ENCODE measurements around the gene ZP3.
"Not testable (repeated sequence)": the region's sequence is repeated elsewhere in the genome, so short reads cannot be mapped to it uniquely, and the experiment has no call there.

DNA sequence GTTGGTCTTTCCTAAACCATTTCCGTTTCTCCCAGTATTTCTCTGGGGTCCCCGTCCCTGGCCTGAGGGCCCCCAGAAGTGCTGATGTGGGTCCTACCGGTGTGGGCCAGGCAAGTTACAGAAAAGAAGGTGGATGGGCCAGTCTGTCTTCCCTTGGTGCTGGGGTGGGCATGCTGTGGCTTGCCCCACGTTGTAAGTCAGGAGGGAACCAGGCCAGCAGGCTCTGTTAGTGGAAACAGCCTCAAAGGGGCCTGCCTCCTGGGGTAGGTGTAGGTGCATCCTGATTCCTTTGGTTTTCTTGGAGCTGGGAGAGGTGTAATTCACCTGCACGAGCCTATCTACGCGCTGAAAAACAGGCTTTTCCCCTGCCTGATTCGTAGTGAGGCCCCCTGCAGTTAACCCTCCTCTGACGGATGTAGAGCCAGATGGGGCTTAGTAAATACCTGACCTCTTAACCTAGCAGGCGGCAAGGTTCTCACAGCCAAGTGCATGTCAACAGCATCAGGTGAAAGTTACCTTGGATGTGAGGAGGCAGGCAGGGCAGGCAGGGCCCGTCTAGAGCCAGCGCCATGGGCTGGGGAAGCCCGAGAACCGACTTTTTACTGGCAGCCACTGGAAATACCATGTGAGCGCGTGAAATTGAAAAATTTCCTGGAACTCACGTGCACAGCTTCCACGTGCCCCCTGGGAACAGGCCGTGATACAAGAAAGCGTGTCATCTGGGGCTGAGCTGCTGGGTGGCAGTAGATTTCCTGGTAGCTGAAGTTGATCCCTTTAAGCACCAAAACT is 61.3 kb downstream of the ZP3 start:
- TF ChIP-seq POLR2AphosphoS5 (IDR thresholded peaks at IDR 0.05); TAF1 (IDR thresholded peaks at IDR 0.05; ENCODE audit: low read depth); EP300 (conservative IDR thresholded peaks at IDR 0.05; ENCODE audit: poor library complexity, severe bottlenecking); MXI1 (conservative IDR thresholded peaks at IDR 0.05; ENCODE audit: poor library complexity, severe bottlenecking); EZH2 (IDR thresholded peaks at IDR 0.05; ENCODE audit: borderline replicate concordance, insufficient read depth, low read length, poor library complexity, severe bottlenecking): not testable (repeated sequence)
- TF ChIP-seq, protein P1, sequence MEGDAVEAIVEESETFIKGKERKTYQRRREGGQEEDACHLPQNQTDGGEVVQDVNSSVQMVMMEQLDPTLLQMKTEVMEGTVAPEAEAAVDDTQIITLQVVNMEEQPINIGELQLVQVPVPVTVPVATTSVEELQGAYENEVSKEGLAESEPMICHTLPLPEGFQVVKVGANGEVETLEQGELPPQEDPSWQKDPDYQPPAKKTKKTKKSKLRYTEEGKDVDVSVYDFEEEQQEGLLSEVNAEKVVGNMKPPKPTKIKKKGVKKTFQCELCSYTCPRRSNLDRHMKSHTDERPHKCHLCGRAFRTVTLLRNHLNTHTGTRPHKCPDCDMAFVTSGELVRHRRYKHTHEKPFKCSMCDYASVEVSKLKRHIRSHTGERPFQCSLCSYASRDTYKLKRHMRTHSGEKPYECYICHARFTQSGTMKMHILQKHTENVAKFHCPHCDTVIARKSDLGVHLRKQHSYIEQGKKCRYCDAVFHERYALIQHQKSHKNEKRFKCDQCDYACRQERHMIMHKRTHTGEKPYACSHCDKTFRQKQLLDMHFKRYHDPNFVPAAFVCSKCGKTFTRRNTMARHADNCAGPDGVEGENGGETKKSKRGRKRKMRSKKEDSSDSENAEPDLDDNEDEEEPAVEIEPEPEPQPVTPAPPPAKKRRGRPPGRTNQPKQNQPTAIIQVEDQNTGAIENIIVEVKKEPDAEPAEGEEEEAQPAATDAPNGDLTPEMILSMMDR (IDR thresholded peaks at IDR 0.05; ENCODE audit: poor library complexity, severe bottlenecking), result not testable (repeated sequence)

Measured in neural cell (in vitro differentiated cells).